ENCODE measurements around the gene PAN3. TPM values are rescaled to one million over a fixed set of nuclear protein-coding genes. Genes with fewer than 3 reads are reported as not detected.

Gene PAN3
- total and polyA plus RNA-seq, 2 of the 8 experiments (the other 6 are each of a cell fraction or from before 2014, with no cell fraction given) = 12.7 to 39.3 TPM

GRCh38 chr13:28220166-28220565 lies 81.8 kb downstream of the PAN3 start:
- ChIA-PET POLR2A (ENCODE audit: partially characterized antibody) (no interaction called here), CTCF (ENCODE audit: partially characterized antibody) (no interaction called here)
- FAIRE-seq = no peak
- TF ChIP-seq BRCA1 (IDR thresholded peaks at IDR 0.05; ENCODE audit: low read depth, low read length) (no peak), CTBP2 (IDR thresholded peaks at IDR 0.05; ENCODE audit: borderline replicate concordance, insufficient read depth, insufficient read length, low read length) (no peak), TAF7 (optimal IDR thresholded peaks at IDR 0.05; ENCODE audit: borderline replicate concordance, low read depth, low read length) (no peak), USF2 (IDR thresholded peaks at IDR 0.05; ENCODE audit: low read length) (no peak), CTCF (IDR thresholded peaks at IDR 0.05; ENCODE audit: control extremely low read depth in 1 of 3, insufficient read depth in 1 of 3, low read depth in 1 of 3, low read length in 3 of 3) (no peak), CEBPB (IDR thresholded peaks at IDR 0.05; ENCODE audit: low read depth, low read length) (no peak), MAFK (IDR thresholded peaks at IDR 0.05; ENCODE audit: low read depth, low read length) (no peak), E2F6 (IDR thresholded peaks at IDR 0.05) (no peak), CHD2 (IDR thresholded peaks at IDR 0.05; ENCODE audit: low read length) (no peak), FOSL1 (IDR thresholded peaks at IDR 0.05; ENCODE audit: insufficient read depth, low read depth, low read length) (no peak)

More at GRCh38 chr13:28220166-28220565, 81.8 kb downstream of the PAN3 start:
- Histone ChIP-seq H3K4me1 (replicated peaks in 1 of 4; ENCODE audit: control insufficient read depth in 3 of 4, insufficient read depth in 4 of 4, low read length in 3 of 4) (no peaks in the 10 kb centered on the region), H3K36me3 (ENCODE audit: control insufficient read depth in 2 of 4, insufficient read depth in 4 of 4, low read length in 3 of 4) (peaks cover 0 to 20% (median 3%) of the 10 kb centered on the region in 4 experiments; a peak in 3 of 8 replicates), H4K5ac (ENCODE audit: insufficient read length, low read depth, low read length) (no peak overlapping the region), H3K18ac (ENCODE audit: extremely low read depth, low read length) (no peak overlapping the region), H3K4me2 (ENCODE audit: insufficient read depth in 1 of 2, low read depth in 2 of 2, low read length in 2 of 2) (no peak overlapping the region), H4K91ac (replicated peaks; ENCODE audit: insufficient read length, low read length) (no peak overlapping the region), H3K79me1 (ENCODE audit: low read depth, low read length) (no peaks in the 10 kb centered on the region), H2AFZ (ENCODE audit: low read length) (no peak overlapping the region), H3K79me2 (ENCODE audit: control insufficient read depth in 1 of 2, insufficient read depth in 2 of 2, low read length in 2 of 2) (no peaks in the 10 kb centered on the region), H4K8ac (ENCODE audit: extremely low read depth, insufficient read depth, low read length) (no peak overlapping the region), H3K14ac (ENCODE audit: insufficient read length) (no peak overlapping the region), H2BK15ac (ENCODE audit: low read length) (no peak overlapping the region), H2BK5ac (ENCODE audit: low read depth, low read length) (no peak overlapping the region), H3K9me3 (ENCODE audit: insufficient read depth in 2 of 2, low read depth in 1 of 2, low read length in 1 of 2) (no peaks in the 10 kb centered on the region), H3K4ac (replicated peaks; ENCODE audit: insufficient read length, low read depth, low read length) (no peak overlapping the region), H2BK120ac (replicated peaks; ENCODE audit: low read depth, low read length) (no peak overlapping the region), H3K27ac (ENCODE audit: low read depth, low read length) (no peak overlapping the region), H3K4me3 (ENCODE audit: extremely low read depth in 1 of 4, insufficient read depth in 2 of 4, low read depth in 3 of 4, low read length in 4 of 4) (no peak overlapping the region), H2BK12ac (ENCODE audit: low read depth, low read length) (no peak overlapping the region), H3K27me3 (replicated peaks in 1 of 4; ENCODE audit: control insufficient read depth in 3 of 4, extremely low read depth in 1 of 4, insufficient read depth in 3 of 4, low read length in 3 of 4) (no peaks in the 10 kb centered on the region), H2BK20ac (ENCODE audit: low read length) (no peak overlapping the region), H3K9ac (replicated peaks in 1 of 4; ENCODE audit: extremely low read depth in 1 of 4, low read depth in 3 of 4, low read length in 3 of 4) (no peak overlapping the region), H3K23ac (ENCODE audit: insufficient read length) (no peak overlapping the region), H2AK5ac (ENCODE audit: low read depth, low read length) (no peak overlapping the region), H4K20me1 (replicated peaks in 1 of 2; ENCODE audit: control insufficient read depth in 1 of 2, insufficient read depth in 2 of 2, low read length in 2 of 2) (no peaks in the 10 kb centered on the region), H3K23me2 (ENCODE audit: low read depth, low read length) (no peaks in the 10 kb centered on the region), H3K56ac (replicated peaks; ENCODE audit: insufficient read length, low read depth, low read length) (no peak overlapping the region)
- no peak for DNase-seq (ENCODE audit: low read depth in 1 of 2, low spot score in 2 of 2)
- WGBS, 2 experiments (ENCODE audit: extremely low coverage in 1 of 2, insufficient coverage in 1 of 2, insufficient read length in 1 of 2, insufficient replicate concordance in 2 of 2, low coverage in 1 of 2, low lambda C conversion rate in 2 of 2, missing lambda C conversion rate in 1 of 2) = 95% methylated on average over 4 of the region's 4 CpGs; no CpG with 5 or more reads in 1 of the 2 experiments
